Mucosa of descending colon (tissue), 3 donors: Measurements from ENCODE around the gene VAV1. TPM values are rescaled to one million over a fixed set of nuclear protein-coding genes. Genes with fewer than 3 reads are reported as not detected.

Source experiments
- ATAC-seq: fragments of 200-7000 bp; cut with Tn5 transposase; one replicate; pipeline ENCODE4 v1.9.1; 2020; ENCODE audit warnings: mild to moderate bottlenecking, moderate library complexity
- DNase-seq, 3 donors: peaks; one replicate each; pipeline ENCODE4 v3.0.0-alpha.2; 2020
- H3K36me3 ChIP-seq: fragments of 200-600 bp; one replicate; pipeline ENCODE4 v1.8.0; 2021; ENCODE audit warnings: low read depth, mild to moderate bottlenecking
- H3K4me1 ChIP-seq: fragments of 200-600 bp; one replicate; pipeline ENCODE4 v1.8.0; 2021; ENCODE audit warnings: low read depth, mild to moderate bottlenecking
- H3K4me3 ChIP-seq: fragments of 200-600 bp; one replicate; pipeline ENCODE4 v1.8.0; 2021; ENCODE audit warnings: mild to moderate bottlenecking
- H3K9me3 ChIP-seq: fragments of 200-600 bp; one replicate; pipeline ENCODE4 v1.8.0; 2021; ENCODE audit warnings: mild to moderate bottlenecking
- CTCF ChIP-seq: fragments of 200-600 bp; IDR thresholded peaks from one replicate; pipeline ENCODE4 v1.8.0; 2022; ENCODE audit warnings: antibody characterized with exemption, mild to moderate bottlenecking
- intact Hi-C, 2 donors: fragments of 100-400 bp; cut with DNase I in 1 of 2; cut with micrococcal nuclease in 1 of 2; formaldehyde crosslinking; loops; one replicate each; pipeline versions ENCODE4 v1.11.0 to v1.11.1; 2022; cut with DNase I, micrococcal nuclease
- total RNA-seq, 3 donors: library from RNA; stranded (reverse); fragmentation: NEBNext Ultra II Directional in 2 of 3; extraction: Animal tissue kit (Norgen Biotek cat#: 25700) in 2 of 3; gene quantifications; one replicate each; pipeline versions ENCODE4 v1.2.1 to v1.2.4, GENCODE V29; 2021 to 2023
- donor health status: DM: no; HTN: no; CAD: no; lungs with moderate emphysema.
- donor health status: DM: no; HTN: no; CAD: no.
- donor health status: DM: no; HTN: yes; CAD: no.

VAV1 gene
- total RNA-seq, 3 donors from 2014 or later = 6.0 to 12.3 (median 10.7) TPM

GRCh38 chr19:6890401-6890913 lies 117.9 kb downstream of the VAV1 start:
- ATAC-seq = peak; percentile 25
- intact Hi-C loops = no loop called here
- TF ChIP-seq CTCF = no peak

GRCh38 chr19:6890938-6891337 lies 118.4 kb downstream of the VAV1 start:
- DNase-seq = no peak
- intact Hi-C loops = no loop called here

More at GRCh38 chr19:6890401-6890913, 117.9 kb downstream of the VAV1 start:
- H3K36me3 ChIP-seq = no peaks in the 10 kb centered on the region
- H3K9me3 ChIP-seq = peaks cover 4% of the 10 kb centered on the region
- no peak for DNase-seq
- H3K4me1 ChIP-seq = no peaks in the 10 kb centered on the region
- no peak overlapping the region for H3K4me3 ChIP-seq

GRCh38 chr19:6891761-6892385 lies 119.4 kb downstream of the VAV1 start:
- intact Hi-C loops = no loop called here
- ATAC-seq (peak; percentile 42), DNase-seq (no peak)
- no peak overlapping the region for H3K4me3 ChIP-seq
- no peaks in the 10 kb centered on the region for H3K4me1 ChIP-seq
- peaks cover 4% of the 10 kb centered on the region for H3K9me3 ChIP-seq
- no peak for TF ChIP-seq CTCF
- H3K36me3 ChIP-seq = no peaks in the 10 kb centered on the region

More at GRCh38 chr19:6890938-6891337, 118.4 kb downstream of the VAV1 start:
- no peaks in the 10 kb centered on the region for H3K36me3 ChIP-seq
- H3K4me1 ChIP-seq = no peaks in the 10 kb centered on the region
- no peak for ATAC-seq
- H3K9me3 ChIP-seq = peaks cover 4% of the 10 kb centered on the region
- TF ChIP-seq CTCF = no peak
- H3K4me3 ChIP-seq = no peak overlapping the region

- no peaks in the 10 kb centered on the region for H3K9me3 ChIP-seq
- DNase-seq (no peak), ATAC-seq (no peak)
- intact Hi-C loops = no loop called here
- H3K36me3 ChIP-seq = no peaks in the 10 kb centered on the region
- no peak for TF ChIP-seq CTCF
- H3K4me1 ChIP-seq = no peaks in the 10 kb centered on the region
- no peak overlapping the region for H3K4me3 ChIP-seq
These were observed 121.8 kb downstream of the VAV1 start for GRCh38 chr19:6894313-6894712.

GRCh38 chr19:6903446-6903845 lies 130.9 kb downstream of the VAV1 start:
- intact Hi-C loops = no loop called here
- Histone ChIP-seq H3K4me3 (no peak overlapping the region), H3K4me1 (no peaks in the 10 kb centered on the region), H3K9me3 (peaks cover 35% of the 10 kb centered on the region), H3K36me3 (no peaks in the 10 kb centered on the region)
- DNase-seq (no peak), ATAC-seq (no peak)
- TF ChIP-seq CTCF = no peak
